Retinal pigment epithelial cell (primary cell): ENCODE measurements around the gene NTPCR.

Source experiments
- DNase-seq: peaks from one replicate; pipeline ENCODE4 v3.0.0-alpha.2; 2010; ENCODE audit warnings: low read depth
- H3K4me3 ChIP-seq: 2 replicates; pipeline ENCODE4 v1.5.1; 2011; ENCODE audit warnings: mild to moderate bottlenecking, low read length, control low read depth, moderate library complexity
- TF ChIP-seq, protein P1 (sequence below): conservative IDR thresholded peaks from 2 replicates; pipeline ENCODE4 v1.5.1; 2011; ENCODE audit warnings: low read depth, low read length, control low read depth, inconsistent platforms

NTPCR gene

GRCh38 chr1:232927830-232928505 lies 22.4 kb upstream of the NTPCR start:
- H3K4me3 ChIP-seq = no peak overlapping the region
- TF ChIP-seq, protein P1, sequence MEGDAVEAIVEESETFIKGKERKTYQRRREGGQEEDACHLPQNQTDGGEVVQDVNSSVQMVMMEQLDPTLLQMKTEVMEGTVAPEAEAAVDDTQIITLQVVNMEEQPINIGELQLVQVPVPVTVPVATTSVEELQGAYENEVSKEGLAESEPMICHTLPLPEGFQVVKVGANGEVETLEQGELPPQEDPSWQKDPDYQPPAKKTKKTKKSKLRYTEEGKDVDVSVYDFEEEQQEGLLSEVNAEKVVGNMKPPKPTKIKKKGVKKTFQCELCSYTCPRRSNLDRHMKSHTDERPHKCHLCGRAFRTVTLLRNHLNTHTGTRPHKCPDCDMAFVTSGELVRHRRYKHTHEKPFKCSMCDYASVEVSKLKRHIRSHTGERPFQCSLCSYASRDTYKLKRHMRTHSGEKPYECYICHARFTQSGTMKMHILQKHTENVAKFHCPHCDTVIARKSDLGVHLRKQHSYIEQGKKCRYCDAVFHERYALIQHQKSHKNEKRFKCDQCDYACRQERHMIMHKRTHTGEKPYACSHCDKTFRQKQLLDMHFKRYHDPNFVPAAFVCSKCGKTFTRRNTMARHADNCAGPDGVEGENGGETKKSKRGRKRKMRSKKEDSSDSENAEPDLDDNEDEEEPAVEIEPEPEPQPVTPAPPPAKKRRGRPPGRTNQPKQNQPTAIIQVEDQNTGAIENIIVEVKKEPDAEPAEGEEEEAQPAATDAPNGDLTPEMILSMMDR = no peak
- no peak for DNase-seq

- DNase-seq = no peak
- TF ChIP-seq, protein P1 = no peak
Measured at GRCh38 chr1:232932486-232933425, 17.7 kb upstream of the NTPCR start.

DNA sequence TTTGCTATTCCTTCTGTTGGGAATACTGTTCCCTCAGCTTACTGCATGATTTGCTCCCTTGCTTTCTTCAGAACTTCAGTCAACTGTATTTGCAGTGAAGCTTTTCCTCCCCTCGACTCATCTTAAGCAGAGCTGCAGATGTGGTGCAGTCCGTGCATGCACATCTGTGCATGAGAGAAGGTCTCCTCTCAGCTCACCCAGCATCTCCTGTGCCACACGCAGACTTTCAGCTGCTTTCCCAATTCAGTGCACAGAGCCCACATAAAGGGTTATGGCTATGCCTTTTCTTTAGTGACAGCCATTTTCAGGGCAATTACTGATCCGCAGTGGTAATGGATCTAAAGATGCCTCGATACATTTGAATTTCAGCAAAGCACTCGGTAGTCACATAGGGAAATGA lies 13.5 kb upstream of the NTPCR start:
- TF ChIP-seq, protein P1 = no peak
- no peak for DNase-seq
- no peak overlapping the region for H3K4me3 ChIP-seq

More at GRCh38 chr1:232932486-232933425, 17.7 kb upstream of the NTPCR start:
- no peak overlapping the region for H3K4me3 ChIP-seq

GRCh38 chr1:232937741-232938375 lies 12.6 kb upstream of the NTPCR start:
- H3K4me3 ChIP-seq = no peak overlapping the region
- DNase-seq = no peak
- TF ChIP-seq, protein P1 = no peak

- no peak overlapping the region for H3K4me3 ChIP-seq
- no peak for DNase-seq
- TF ChIP-seq, protein P1 = no peak
Measured at GRCh38 chr1:232938926-232939325, 11.5 kb upstream of the NTPCR start.

DNA sequence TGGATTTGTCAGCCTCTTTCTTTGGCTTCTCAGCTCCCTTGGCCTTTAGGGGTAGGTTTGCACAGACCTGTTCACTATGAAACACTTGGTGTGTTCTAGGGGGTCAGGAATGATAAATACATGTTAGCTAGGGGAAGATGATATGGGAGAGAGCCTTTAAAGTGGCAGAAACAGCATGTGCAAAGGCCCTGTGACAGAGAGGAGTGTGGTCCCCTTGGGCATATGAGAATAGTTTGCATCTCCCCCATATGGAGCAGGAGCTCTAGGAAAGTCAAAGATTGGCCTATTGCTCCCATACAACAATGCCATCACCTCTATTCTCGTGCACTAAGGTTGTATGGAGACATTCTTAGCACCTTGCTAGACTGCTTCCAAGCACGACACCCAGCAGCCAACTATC lies 10.7 kb upstream of the NTPCR start:
- TF ChIP-seq, protein P1 = no peak
- no peak overlapping the region for H3K4me3 ChIP-seq
- DNase-seq = no peak
